RWPE1 (cell line): ENCODE measurements around the gene NR0B2.

Experiments used
- CTCF ChIA-PET: fragments of 350-600 bp; sonication (Branson Sonifier 250); formaldehyde crosslinking; extraction: SDS; loops from one replicate; lab custom pipeline; 2021; lab: Yijun Ruan, JAX
- POLR2A ChIA-PET: fragments of 400-600 bp; formaldehyde crosslinking; extraction: SDS; loops from one replicate; lab custom pipeline; 2020; ENCODE audit warnings: antibody characterized with exemption; ENCODE audit not compliant: low non-redundant PET; lab: Yijun Ruan, JAX
- DNase-seq: peaks from one replicate; pipeline ENCODE4 v3.0.0; 2012; ENCODE audit warnings: low spot score
- H3K27ac ChIP-seq: fragments of 450-650 bp; 2 replicates; pipeline ENCODE4 v1.5.1; 2017
- CTCF ChIP-seq: fragments of 450-650 bp; conservative IDR thresholded peaks from 2 replicates; pipeline ENCODE4 v1.5.1; 2017; ENCODE audit warnings: low read depth, mild to moderate bottlenecking

Gene NR0B2

GRCh38 chr1:26900815-26901511 is 12.8 kb downstream of the NR0B2 start:
- no peak overlapping the region for H3K27ac ChIP-seq
- POLR2A ChIA-PET = interaction anchor here (1.0 kb wide), 1 partner anchor 27 kb away, joined by 3 read pairs; no protein-coding TSS in a partner anchor
- CTCF ChIA-PET = no interaction called here
- no peak for DNase-seq
- TF ChIP-seq CTCF = no peak

DNA sequence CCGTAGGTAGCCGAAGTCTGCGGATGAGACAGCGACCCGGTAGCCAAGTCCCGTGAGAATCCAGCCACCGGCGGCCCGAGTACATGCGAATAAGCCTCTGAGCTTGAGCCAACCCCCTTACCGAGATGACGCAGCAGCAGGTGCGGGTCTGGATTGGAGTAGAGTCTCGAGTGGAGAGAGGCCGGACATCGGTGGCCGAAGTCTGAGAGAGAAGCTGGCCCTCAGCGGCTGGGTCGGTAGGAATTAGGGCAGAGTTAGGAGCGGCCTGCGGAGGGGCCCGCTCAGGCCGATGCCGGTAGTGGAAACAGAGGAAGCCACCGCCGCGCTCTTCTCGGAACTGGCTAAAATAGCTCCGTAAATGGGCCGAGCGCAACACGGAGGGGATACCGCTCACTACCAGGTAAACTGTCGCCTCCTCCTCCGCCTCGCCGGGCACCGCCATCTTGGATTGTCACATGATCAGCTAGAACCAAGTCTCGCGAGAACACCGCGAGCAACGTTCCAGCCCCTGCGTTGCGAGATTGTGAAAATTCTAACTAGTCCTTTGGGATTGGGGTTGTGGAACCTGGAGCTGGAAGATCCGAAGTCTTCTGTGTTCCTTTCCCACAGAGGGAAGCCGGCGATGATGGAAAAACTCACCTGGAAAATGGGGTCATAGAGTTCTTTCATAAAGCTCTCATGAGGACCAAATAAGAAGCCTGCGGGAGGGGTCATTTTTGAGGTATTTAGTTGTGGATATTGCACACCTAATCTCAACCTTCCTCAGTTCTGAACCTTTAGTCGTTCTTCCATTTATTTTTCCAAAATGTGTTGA is 13.6 kb downstream of the NR0B2 start, which contains the start of gene GPATCH3:
Gene GPATCH3 (minus strand): TSS at position 467 of the 814 bp plus-strand sequence. CDS start 25 bp downstream, at position 442.
- H3K27ac ChIP-seq = peak within 1 kb of the TSS; percentile 81
- no peak for TF ChIP-seq CTCF
- peak; percentile 89 for DNase-seq
- POLR2A ChIA-PET = interaction anchor here (0.7 to 1.0 kb wide), 3 partner anchors 27 to 50 kb away, joined by 3 read pairs; no protein-coding TSS in a partner anchor
- CTCF ChIA-PET = interaction anchor here (0.6 kb wide), 1 partner anchor 66 kb away, joined by 4 read pairs; no protein-coding TSS in a partner anchor

DNA sequence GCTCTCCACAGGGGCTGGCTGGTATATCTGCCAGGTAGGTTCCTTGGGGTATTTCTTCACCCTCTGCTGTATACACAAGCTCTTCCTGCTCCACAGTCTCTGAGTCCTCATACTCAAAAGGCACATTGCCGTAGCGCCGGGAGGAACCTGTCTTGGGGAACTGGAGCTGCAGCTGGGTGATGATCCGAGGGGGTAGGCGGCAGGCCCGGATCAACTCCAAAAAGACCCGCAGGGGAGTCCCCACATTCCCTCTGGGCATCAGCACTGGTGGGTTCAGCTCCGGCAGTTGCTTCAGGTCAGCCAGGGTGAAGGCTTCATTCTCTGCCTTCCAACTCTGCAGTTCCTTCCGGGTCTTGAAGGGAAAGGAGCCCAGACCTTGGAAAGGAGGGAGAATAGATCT is 16.4 kb downstream of the NR0B2 start:
- CTCF ChIA-PET = no interaction called here
- 0 out of 2 replicates have a peak overlapping the region, but pooled peaks have one; percentile 12 for H3K27ac ChIP-seq
- POLR2A ChIA-PET = no interaction called here
- TF ChIP-seq CTCF = no peak
- no peak for DNase-seq

GRCh38 chr1:26894263-26894662 is 19.5 kb downstream of the NR0B2 start:
- peak overlapping the region; percentile 93 for H3K27ac ChIP-seq
- peak; percentile 87 for DNase-seq
- POLR2A ChIA-PET = no interaction called here
- no peak for TF ChIP-seq CTCF
- CTCF ChIA-PET = interaction anchor here (1.0 kb wide), 1 partner anchor 32 kb away, joined by 3 read pairs; no protein-coding TSS in a partner anchor

GRCh38 chr1:26890467-26890796 is 23.3 kb downstream of the NR0B2 start:
- CTCF ChIA-PET = interaction anchor here (1.0 kb wide), 3 partner anchors 12 to 288 kb away, joined by 3 to 6 read pairs (median 3); no protein-coding TSS in a partner anchor
- H3K27ac ChIP-seq = peak overlapping the region; percentile 87
- no peak for DNase-seq
- TF ChIP-seq CTCF = no peak
- POLR2A ChIA-PET = interaction anchor here (0.9 to 1.1 kb wide), 3 partner anchors 29 to 70 kb away, joined by 3 to 4 read pairs (median 3); partner anchors contain the start of gene KDF1
